GM23248 (cell line): Measurements from ENCODE around the gene NPAS3. TPM values are rescaled to one million over a fixed set of nuclear protein-coding genes. Genes with fewer than 3 reads are reported as not detected.

Experiments used
- DNase-seq: peaks from one replicate; pipeline ENCODE4 v3.0.0-alpha.2; 2015
- H2AFZ ChIP-seq: fragments of 200-600 bp; sonication (generic); 2 replicates; pipeline ENCODE4 v1.6.1; 2016; ENCODE audit warnings: antibody characterized with exemption
- H3F3A ChIP-seq: fragments of 200-600 bp; sonication (generic); 2 replicates; pipeline ENCODE4 v1.6.1; 2016; ENCODE audit warnings: mild to moderate bottlenecking, antibody characterized with exemption, mixed run types; ENCODE audit not compliant: insufficient read depth
- H3K27ac ChIP-seq: fragments of 200-600 bp; sonication (generic); 2 replicates; pipeline ENCODE4 v1.5.1; 2016; ENCODE audit warnings: mild to moderate bottlenecking
- H3K27me3 ChIP-seq: fragments of 200-600 bp; sonication (generic); replicated peaks from 2 replicates; pipeline ENCODE4 v1.6.1; 2016; ENCODE audit warnings: mild to moderate bottlenecking; ENCODE audit not compliant: insufficient read depth
- H3K36me3 ChIP-seq: fragments of 200-600 bp; sonication (generic); 2 replicates; pipeline ENCODE4 v1.6.1; 2016; ENCODE audit warnings: low read depth, mild to moderate bottlenecking
- H3K4me1 ChIP-seq: fragments of 200-600 bp; sonication (generic); 2 replicates; pipeline ENCODE4 v1.6.1; 2016; ENCODE audit warnings: mild to moderate bottlenecking; ENCODE audit not compliant: insufficient read depth
- H3K4me2 ChIP-seq: fragments of 200-600 bp; sonication (generic); one replicate; pipeline ENCODE4 v1.6.1; 2016; ENCODE audit warnings: mild to moderate bottlenecking; ENCODE audit not compliant: unreplicated experiment
- H3K4me3 ChIP-seq: fragments of 200-600 bp; sonication (generic); 2 replicates; pipeline ENCODE4 v1.5.1; 2016; ENCODE audit warnings: mild to moderate bottlenecking
- H3K79me2 ChIP-seq: fragments of 200-600 bp; sonication (generic); 2 replicates; pipeline ENCODE4 v1.6.1; 2016; ENCODE audit warnings: mild to moderate bottlenecking; ENCODE audit not compliant: insufficient read depth
- H3K9ac ChIP-seq: fragments of 200-600 bp; sonication (generic); 2 replicates; pipeline ENCODE4 v1.6.1; 2016; ENCODE audit warnings: mild to moderate bottlenecking
- H3K9me2 ChIP-seq: fragments of 200-600 bp; sonication (generic); 2 replicates; pipeline ENCODE4 v1.6.1; 2016; ENCODE audit warnings: mixed run types, mild to moderate bottlenecking, moderate library complexity; ENCODE audit not compliant: insufficient read depth
- H3K9me3 ChIP-seq: fragments of 200-600 bp; sonication (generic); one replicate; pipeline ENCODE4 v1.6.1; 2017; ENCODE audit warnings: low read depth
- H4K20me1 ChIP-seq: fragments of 200-600 bp; sonication (generic); 2 replicates; pipeline ENCODE4 v1.6.0; 2016; ENCODE audit not compliant: insufficient read depth
- EZH2 ChIP-seq: fragments of 200-600 bp; sonication (generic); IDR thresholded peaks from 2 replicates; pipeline ENCODE4 v1.6.1; 2018; ENCODE audit warnings: antibody characterized with exemption, mild to moderate bottlenecking; ENCODE audit not compliant: insufficient read depth, poor library complexity, severe bottlenecking
- EZH2phosphoT487 ChIP-seq: fragments of 200-600 bp; sonication (generic); IDR thresholded peaks from 2 replicates; pipeline ENCODE4 v1.6.1; 2018; ENCODE audit warnings: antibody characterized with exemption, moderate library complexity, mild to moderate bottlenecking, low read depth; ENCODE audit not compliant: insufficient read depth
- WGBS, 2 experiments: methylation state at CpG; one replicate each; pipeline ENCODE4 v1.1.6; 2015 to 2017; ENCODE audit warnings: low lambda C conversion rate in 2 of 2, low coverage in 1 of 2; ENCODE audit errors: missing lambda C conversion rate in 2 of 2; 5-methylcytosine and 5-hydroxymethylcytosine counted together
- in situ Hi-C: fragments of 300-500 bp; cut with MboI; formaldehyde crosslinking; loops from 2 replicates; pipeline ENCODE4 v1.15.0; 2020
- polyA plus RNA-seq: library from polyadenylated mRNA; unstranded; fragments of >200 nt; fragmentation: Nextera tagmentation; extraction: Ambion mirVana; gene quantifications from 2 replicates; pipeline ENCODE4 v1.2.1, GENCODE V29; 2016
- total RNA-seq: library from RNA; depleted of rRNA; stranded (reverse); fragments of >200 nt; shearing (Covaris generic); gene quantifications from 2 replicates; pipeline ENCODE4 v1.2.3, GENCODE V29; 2014

Gene NPAS3
- total and polyA plus RNA-seq, 2 experiments from 2014 or later: 0.65 TPM; not detected in 1

DNA sequence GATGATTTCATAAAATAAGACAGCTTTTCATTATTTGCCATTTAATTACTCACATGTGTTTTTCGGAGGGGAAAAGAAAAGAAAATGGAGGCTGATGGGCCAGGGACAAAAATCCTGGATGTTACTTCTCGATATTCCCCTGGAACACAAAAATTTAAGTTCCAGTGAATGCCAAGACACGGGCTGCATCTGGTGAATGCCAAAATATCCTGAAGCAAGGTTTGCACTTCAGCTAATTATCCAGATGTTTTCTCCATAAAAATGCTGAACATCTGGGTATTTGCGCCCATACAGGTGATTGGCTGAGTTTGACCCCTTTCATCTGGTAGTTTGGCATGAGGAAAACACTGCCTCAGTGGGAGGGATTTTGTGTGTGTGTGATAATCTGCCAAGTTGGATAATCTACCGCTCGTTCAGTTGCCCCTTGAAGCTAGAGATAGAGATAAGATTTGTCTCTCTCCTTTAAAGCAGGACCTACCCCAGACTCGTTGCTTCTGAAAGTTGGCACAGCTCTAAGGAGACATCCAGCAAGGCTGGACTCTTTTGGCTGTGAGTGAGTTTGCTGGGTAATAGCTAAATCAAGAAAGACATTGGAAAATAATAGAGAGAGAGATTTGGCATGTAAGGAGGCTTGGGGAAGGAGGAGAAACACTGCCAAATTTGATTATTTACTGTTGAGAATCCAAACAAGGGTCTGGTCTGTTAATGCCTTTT is 622.2 kb downstream of the NPAS3 start:
- DNase-seq: no peak
- H3K9me2 ChIP-seq: no peaks in the 10 kb centered on the region
- 60 to 64% methylated on average over 7 of the region's 7 CpGs for WGBS, 2 experiments
- H3K4me1 ChIP-seq: peaks cover 27% of the 10 kb centered on the region
- TF ChIP-seq EZH2 (no peak), EZH2phosphoT487 (no peak)
- no peak overlapping the region for H3K27ac ChIP-seq
- no peaks in the 10 kb centered on the region for H3K27me3 ChIP-seq
- no peak overlapping the region for H2AFZ ChIP-seq
- no peak overlapping the region for H3K9ac ChIP-seq
- H3K79me2 ChIP-seq: no peaks in the 10 kb centered on the region
- no peaks in the 10 kb centered on the region for H3K9me3 ChIP-seq
- peaks cover 11% of the 10 kb centered on the region; the same call in 1 of the 2 replicates for H3F3A ChIP-seq
- H3K4me3 ChIP-seq: no peak overlapping the region
- H3K36me3 ChIP-seq: no peaks in the 10 kb centered on the region
- H3K4me2 ChIP-seq: no peak overlapping the region
- no peaks in the 10 kb centered on the region for H4K20me1 ChIP-seq
- in situ Hi-C loops: no loop called here

DNA sequence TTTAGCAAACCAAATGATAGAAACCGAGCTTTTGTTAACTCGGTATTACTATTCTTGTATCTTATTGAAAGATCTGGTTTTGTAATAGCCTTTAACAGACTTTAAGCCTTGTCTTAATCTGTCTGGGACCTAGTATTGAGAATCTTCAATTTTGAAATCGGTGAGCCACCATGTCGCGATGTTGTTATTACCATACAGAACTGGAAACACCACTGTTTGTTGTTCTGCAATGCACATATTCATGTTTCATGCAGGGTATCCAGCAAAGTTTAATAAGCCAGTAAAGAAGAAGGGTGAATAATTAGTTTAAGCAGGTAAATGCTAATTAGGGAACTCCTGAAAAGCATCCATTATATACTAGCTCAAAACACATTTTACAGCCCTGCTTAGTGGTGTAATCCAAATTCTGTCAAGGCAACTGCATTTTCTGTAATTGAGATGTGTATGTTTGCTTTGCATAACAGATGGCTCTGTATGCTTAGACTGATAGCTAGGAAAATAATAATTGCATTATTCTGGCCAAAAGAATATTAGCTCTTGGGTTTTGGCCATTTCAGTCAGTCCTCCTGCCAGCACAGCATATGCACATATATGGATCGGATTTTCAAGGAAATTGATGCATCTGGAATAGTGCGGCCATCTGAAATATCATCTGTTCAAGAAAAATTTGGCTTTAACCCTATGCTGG is 623.0 kb downstream of the NPAS3 start:
- TF ChIP-seq EZH2 (no peak), EZH2phosphoT487 (no peak)
- H3K4me2 ChIP-seq: no peak overlapping the region
- no peak overlapping the region for H3K4me3 ChIP-seq
- no peaks in the 10 kb centered on the region for H3K79me2 ChIP-seq
- no peak for DNase-seq
- H3K27me3 ChIP-seq: no peaks in the 10 kb centered on the region
- H4K20me1 ChIP-seq: no peaks in the 10 kb centered on the region
- in situ Hi-C loops: no loop called here
- H3F3A ChIP-seq: peaks cover 11% of the 10 kb centered on the region; the same call in 1 of the 2 replicates
- no peaks in the 10 kb centered on the region for H3K36me3 ChIP-seq
- H2AFZ ChIP-seq: no peak overlapping the region
- H3K27ac ChIP-seq: no peak overlapping the region
- no peaks in the 10 kb centered on the region for H3K9me3 ChIP-seq
- H3K9me2 ChIP-seq: no peaks in the 10 kb centered on the region
- H3K9ac ChIP-seq: no peak overlapping the region
- WGBS, 2 experiments: 84 to 86% methylated on average over 7 of the region's 7 CpGs
- H3K4me1 ChIP-seq: peaks cover 20% of the 10 kb centered on the region

DNA sequence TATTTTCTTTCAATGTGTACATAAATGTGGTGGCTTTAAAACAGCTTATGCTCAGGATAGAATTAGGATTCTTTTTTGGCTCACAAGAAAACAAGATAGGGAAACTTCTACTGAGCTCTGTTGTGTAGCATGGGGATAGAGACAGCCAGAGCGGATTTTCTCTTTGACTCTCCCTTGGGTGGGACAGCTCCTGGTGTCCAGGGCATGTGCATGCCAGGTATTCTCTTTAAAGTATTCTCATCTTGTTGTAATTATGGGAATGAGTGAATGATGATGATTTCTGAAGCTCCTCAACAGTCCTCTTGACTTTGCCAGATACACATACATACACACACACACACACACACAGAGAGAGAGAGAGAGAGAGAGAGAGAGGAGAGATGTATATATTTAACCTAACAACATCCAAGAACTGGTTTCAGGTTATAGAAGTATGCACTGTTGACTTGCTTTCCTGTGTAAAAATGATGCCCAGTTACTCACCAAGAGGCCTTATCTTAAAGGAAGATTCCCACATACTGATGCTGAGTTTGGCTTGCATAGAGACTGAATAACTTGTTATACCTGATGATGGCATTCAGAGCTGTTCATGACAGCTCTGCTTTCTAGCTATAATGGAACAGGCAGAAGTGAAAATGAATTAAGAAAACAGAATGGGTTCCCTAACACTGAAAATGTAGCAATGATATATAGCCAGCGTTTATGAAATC is 624.7 kb downstream of the NPAS3 start:
- no peaks in the 10 kb centered on the region for H3K9me3 ChIP-seq
- H2AFZ ChIP-seq: no peak overlapping the region
- peaks cover 13% of the 10 kb centered on the region for H3K4me1 ChIP-seq
- peaks cover 11% of the 10 kb centered on the region; the same call in 1 of the 2 replicates for H3F3A ChIP-seq
- H3K9ac ChIP-seq: no peak overlapping the region
- TF ChIP-seq EZH2phosphoT487: no peak
- no peak for TF ChIP-seq EZH2
- no peaks in the 10 kb centered on the region for H3K36me3 ChIP-seq
- H3K9me2 ChIP-seq: no peaks in the 10 kb centered on the region
- H3K27me3 ChIP-seq: no peaks in the 10 kb centered on the region
- WGBS, 2 experiments: 99 to 100% methylated on average over 2 of the region's 2 CpGs
- no peaks in the 10 kb centered on the region for H3K79me2 ChIP-seq
- DNase-seq: no peak
- in situ Hi-C loops: no loop called here
- H4K20me1 ChIP-seq: no peaks in the 10 kb centered on the region
- H3K27ac ChIP-seq: no peak overlapping the region
- H3K4me2 ChIP-seq: no peak overlapping the region
- no peak overlapping the region for H3K4me3 ChIP-seq

DNA sequence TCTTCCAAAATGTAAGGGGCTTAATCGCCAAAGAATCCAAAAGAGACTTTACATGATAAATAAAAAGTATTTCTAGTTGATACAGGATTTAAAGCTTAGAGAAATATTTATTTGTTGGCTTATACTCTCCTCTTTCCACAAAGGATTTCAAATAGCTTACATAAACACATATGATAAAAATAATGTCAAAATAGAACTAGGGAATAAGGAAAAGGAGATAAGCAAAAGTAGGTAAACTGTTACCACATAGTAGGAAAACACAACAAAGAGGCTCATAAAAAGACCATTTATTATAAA is 625.2 kb downstream of the NPAS3 start:
- Histone ChIP-seq H3K9me2 (no peaks in the 10 kb centered on the region), H3K79me2 (no peaks in the 10 kb centered on the region), H4K20me1 (no peaks in the 10 kb centered on the region), H3K36me3 (no peaks in the 10 kb centered on the region), H3K4me3 (no peak overlapping the region), H3K4me1 (peaks cover 18% of the 10 kb centered on the region), H3K4me2 (no peak overlapping the region), H3K9me3 (no peaks in the 10 kb centered on the region), H3K27me3 (no peaks in the 10 kb centered on the region), H3F3A (peaks cover 14% of the 10 kb centered on the region; the same call in 1 of the 2 replicates), H3K27ac (no peak overlapping the region), H2AFZ (no peak overlapping the region), H3K9ac (no peak overlapping the region)
- no peak for TF ChIP-seq EZH2phosphoT487
- no peak for TF ChIP-seq EZH2
- WGBS, 2 experiments: 89 to 95% methylated on average over 1 of the region's 1 CpG
- DNase-seq: no peak
- in situ Hi-C loops: no loop called here
